Tibial artery (tissue), 4 donors: ENCODE results near the gene RING1.

Experiments
- DNase-seq, 2 donors: peaks; one replicate each; pipeline ENCODE4 v3.0.0-alpha.2; 2019
- H3K27ac ChIP-seq, 2 donors: fragments of 200-600 bp; sonication (generic) in 1 of 2; 1 replicate in 1 of 2; 2 replicates in 1 of 2; pipeline ENCODE4 v1.5.1; 2018 to 2019; ENCODE audit warnings: mild to moderate bottlenecking in 1 of 2
- H3K27me3 ChIP-seq, 2 donors: fragments of 200-600 bp; sonication (generic) in 1 of 2; one replicate each; pipeline versions ENCODE4 v1.5.1 to v1.6.0; 2016 to 2019
- H3K36me3 ChIP-seq, 3 donors: fragments of 200-600 bp; sonication (generic) in 2 of 3; one replicate each; pipeline ENCODE4 v1.5.1; 2016 to 2019; ENCODE audit warnings: mild to moderate bottlenecking in 2 of 3
- H3K4me1 ChIP-seq, 4 donors: fragments of 200-600 bp; sonication (generic) in 2 of 4; 1 replicate in 3 of 4; 2 replicates in 1 of 4; pipeline ENCODE4 v1.5.1; 2016 to 2019
- H3K4me3 ChIP-seq, 2 donors: fragments of 200-600 bp; sonication (generic) in 1 of 2; 1 replicate in 1 of 2; 2 replicates in 1 of 2; pipeline ENCODE4 v1.5.1; 2018 to 2019; ENCODE audit warnings: mild to moderate bottlenecking in 2 of 2
- H3K9me3 ChIP-seq, 3 donors: fragments of 200-600 bp; sonication (generic) in 1 of 3; one replicate each; pipeline ENCODE4 v1.5.1; 2016 to 2019
- intact Hi-C: fragments of 100-400 bp; cut with DNase I; formaldehyde crosslinking; loops from one replicate; pipeline ENCODE4 v1.15.0; 2023; ENCODE audit warnings: low total_unique reads
- TF ChIP-seq, protein P1 (sequence below), 2 experiments: fragments of 200-600 bp in 1 of 2; fragments of 450-650 bp in 1 of 2; IDR thresholded peaks; one replicate each; pipeline ENCODE4 v1.5.1; 2017 to 2019; ENCODE audit warnings: antibody characterized with exemption in 2 of 2, mild to moderate bottlenecking in 1 of 2, moderate library complexity in 1 of 2

RING1 gene

DNA sequence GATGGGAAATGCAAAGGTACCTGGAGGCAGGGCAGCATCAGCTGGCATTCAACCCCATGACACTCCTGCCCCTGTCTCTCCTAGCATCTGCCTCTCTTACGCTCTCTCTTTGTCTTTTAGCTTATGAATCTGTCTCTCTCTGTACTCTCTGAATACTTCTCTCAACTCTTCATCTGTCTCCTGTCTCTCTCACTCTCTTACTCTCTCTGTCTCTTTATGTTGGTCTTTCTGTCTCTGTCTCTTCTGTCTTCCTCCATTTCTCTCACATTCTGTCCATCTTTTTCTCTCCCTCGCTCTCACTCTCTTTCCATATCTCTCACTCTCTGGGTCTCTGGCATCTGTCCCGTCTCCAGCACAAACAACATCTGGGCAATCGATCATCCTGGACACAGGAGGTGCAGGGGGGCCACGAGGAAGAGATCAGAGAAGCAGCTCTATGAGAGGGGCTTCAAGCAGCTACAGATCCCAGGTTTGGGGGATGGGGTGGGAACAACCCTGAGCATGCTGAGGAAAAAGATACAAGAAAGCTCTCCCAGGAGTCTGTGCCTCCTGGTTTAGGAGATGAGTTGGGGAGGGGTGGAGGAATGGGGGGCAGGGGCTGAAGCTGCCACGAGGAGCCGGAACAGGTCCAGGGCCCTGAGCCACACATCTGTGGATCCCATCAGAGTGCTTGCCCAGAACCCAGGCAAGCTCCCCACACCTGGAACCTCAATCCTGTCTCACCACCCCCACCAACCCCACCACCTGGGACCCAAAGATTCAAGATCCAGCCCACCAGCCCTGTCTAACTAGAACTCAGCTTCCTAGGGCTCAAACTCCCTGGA is 18.5 kb upstream of the RING1 start:
- Histone ChIP-seq H3K27me3 (peaks cover 0 to 31% of the 10 kb centered on the region in 2 donors), H3K9me3 (no peaks in the 10 kb centered on the region), H3K4me3 (no peak overlapping the region), H3K4me1 (peaks cover 0 to 24% (median 18%) of the 10 kb centered on the region in 4 donors), H3K27ac (no peak overlapping the region), H3K36me3 (peaks cover 0 to 9% (median 5%) of the 10 kb centered on the region in 3 donors)
- intact Hi-C loops, result no loop called here
- TF ChIP-seq, protein P1, sequence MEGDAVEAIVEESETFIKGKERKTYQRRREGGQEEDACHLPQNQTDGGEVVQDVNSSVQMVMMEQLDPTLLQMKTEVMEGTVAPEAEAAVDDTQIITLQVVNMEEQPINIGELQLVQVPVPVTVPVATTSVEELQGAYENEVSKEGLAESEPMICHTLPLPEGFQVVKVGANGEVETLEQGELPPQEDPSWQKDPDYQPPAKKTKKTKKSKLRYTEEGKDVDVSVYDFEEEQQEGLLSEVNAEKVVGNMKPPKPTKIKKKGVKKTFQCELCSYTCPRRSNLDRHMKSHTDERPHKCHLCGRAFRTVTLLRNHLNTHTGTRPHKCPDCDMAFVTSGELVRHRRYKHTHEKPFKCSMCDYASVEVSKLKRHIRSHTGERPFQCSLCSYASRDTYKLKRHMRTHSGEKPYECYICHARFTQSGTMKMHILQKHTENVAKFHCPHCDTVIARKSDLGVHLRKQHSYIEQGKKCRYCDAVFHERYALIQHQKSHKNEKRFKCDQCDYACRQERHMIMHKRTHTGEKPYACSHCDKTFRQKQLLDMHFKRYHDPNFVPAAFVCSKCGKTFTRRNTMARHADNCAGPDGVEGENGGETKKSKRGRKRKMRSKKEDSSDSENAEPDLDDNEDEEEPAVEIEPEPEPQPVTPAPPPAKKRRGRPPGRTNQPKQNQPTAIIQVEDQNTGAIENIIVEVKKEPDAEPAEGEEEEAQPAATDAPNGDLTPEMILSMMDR (IDR thresholded peaks at IDR 0.05), result no peak
- DNase-seq, result no peak

DNA sequence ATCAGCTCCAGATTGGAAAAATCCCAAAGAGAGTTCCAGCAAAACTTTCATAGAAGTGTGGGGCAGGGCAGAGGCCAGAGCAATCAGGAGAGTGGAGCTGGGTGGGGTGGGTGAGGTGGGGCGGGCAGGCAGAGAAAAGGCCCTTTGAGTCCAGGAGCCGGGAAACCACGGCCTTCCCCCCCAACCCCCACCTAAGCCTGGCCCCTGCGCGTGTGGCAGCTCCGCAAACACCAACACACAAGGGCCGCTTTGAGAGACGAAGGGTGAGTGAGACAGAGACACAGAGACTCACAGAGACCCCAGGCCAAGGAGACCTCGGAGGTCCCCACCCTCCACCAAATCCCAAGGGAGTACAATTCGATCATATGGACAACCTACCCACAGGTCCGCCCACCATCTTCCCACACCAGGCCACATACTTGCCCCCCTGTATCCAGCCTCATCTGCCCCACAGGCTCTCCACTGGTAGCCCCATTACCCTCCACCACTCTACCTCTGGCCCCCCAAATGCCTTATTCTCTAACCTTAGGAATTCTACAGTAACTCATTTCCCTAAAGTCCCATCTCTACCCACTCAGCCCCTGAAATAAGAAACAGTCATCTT is 17.7 kb upstream of the RING1 start:
- Histone ChIP-seq H3K27ac (no peak overlapping the region), H3K4me3 (no peak overlapping the region), H3K9me3 (no peaks in the 10 kb centered on the region), H3K36me3 (peaks cover 4 to 16% (median 13%) of the 10 kb centered on the region in 3 donors), H3K27me3 (peaks cover 0 to 31% of the 10 kb centered on the region in 2 donors), H3K4me1 (peaks cover 0 to 24% (median 18%) of the 10 kb centered on the region in 4 donors)
- TF ChIP-seq, protein P1 (IDR thresholded peaks at IDR 0.05), result no peak
- intact Hi-C loops, result no loop called here
- DNase-seq, result no peak

DNA sequence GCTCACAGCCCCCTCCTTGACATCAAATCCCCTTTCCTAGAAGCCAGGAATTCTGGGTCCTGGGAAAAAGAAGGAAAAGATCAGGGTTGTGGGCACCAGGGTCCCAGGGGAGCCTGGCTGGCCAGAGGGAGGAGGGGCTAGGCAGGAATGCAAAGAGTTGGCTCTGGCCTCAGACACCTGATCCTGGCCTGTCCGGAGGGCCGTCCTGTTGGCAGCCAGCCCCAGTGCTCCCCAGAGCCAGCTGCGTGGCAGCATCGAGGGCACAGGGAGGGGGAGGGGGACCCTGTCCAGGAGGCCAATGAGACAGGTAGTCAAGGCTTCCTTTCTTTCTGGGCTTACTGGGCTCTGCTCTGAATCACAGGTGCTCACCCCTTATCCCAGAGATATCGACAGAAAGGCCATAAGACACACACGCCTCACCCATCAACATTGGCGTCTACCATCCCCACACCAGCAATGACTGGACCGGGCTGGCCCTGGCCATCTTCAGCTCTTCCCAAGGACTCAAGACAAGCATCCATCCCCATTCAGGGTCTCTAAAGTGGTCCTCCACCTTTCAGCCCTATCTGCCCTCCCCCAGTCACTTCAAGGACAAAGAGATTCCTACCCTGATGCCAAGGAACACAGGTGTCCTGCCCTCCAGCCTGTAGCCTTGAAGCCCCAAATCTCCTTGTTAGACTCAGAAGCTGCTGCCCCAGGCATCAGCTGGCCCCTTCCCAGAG is 16.8 kb upstream of the RING1 start:
- H3K27ac ChIP-seq, result no peak overlapping the region
- no peaks in the 10 kb centered on the region for H3K9me3 ChIP-seq
- H3K4me1 ChIP-seq, result peaks cover 0 to 24% (median 18%) of the 10 kb centered on the region in 4 donors
- peaks cover 0 to 31% of the 10 kb centered on the region in 2 donors for H3K27me3 ChIP-seq
- no peak for DNase-seq
- H3K4me3 ChIP-seq, result no peak overlapping the region
- peaks cover 14 to 26% (median 22%) of the 10 kb centered on the region in 3 donors for H3K36me3 ChIP-seq
- intact Hi-C loops, result no loop called here
- TF ChIP-seq, protein P1 (IDR thresholded peaks at IDR 0.05), result no peak

DNA sequence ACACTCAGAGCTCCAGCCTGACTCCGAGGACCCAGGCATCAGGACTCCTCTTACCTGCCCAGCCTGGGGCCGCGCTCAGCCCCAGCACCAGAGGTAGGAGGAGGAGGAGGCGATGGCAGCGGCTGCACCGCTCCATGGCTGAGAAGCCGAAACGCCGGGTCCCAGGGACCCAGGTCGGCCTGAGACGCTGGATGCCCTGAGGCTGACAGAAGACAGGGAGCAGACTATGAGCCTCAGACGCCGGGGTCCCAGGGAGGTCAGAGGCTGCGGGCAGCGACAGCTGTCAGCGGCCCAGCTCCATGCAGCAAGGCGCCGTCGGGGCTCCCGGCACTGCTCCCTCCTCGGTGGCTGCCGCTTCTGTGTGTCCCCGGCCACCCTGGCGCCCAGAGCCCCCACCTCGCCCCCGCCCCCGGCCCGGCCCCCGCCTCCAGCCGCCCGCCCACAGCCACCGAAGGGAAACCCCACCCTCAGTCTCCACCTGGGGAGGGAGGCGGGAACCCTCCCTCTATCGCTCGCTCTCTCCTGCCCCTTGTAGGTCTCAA is 16.1 kb upstream of the RING1 start, which contains the start of gene COL11A2:
Gene COL11A2, minus strand, starts transcription at position 363 of the 542 bp plus-strand sequence. Its CDS starts 227 bp downstream, at position 136.
- peak within 1 kb of the TSS; percentile 48 to 54 for H3K27ac ChIP-seq
- H3K4me3 ChIP-seq, result peak within 1 kb of the TSS; percentile 36 to 49
- H3K27me3 ChIP-seq, result peaks cover 0 to 31% of the 10 kb centered on the region in 2 donors
- H3K9me3 ChIP-seq, result no peaks in the 10 kb centered on the region
- peaks cover 15 to 32% (median 28%) of the 10 kb centered on the region in 3 donors for H3K36me3 ChIP-seq
- H3K4me1 ChIP-seq, result peaks cover 0 to 25% (median 18%) of the 10 kb centered on the region in 4 donors
- intact Hi-C loops, result no loop called here
- no peak for DNase-seq
- TF ChIP-seq, protein P1 (IDR thresholded peaks at IDR 0.05), result no peak
